Keratinocyte (primary cell): ENCODE data around the gene TMEM181. TPM values are rescaled to one million over a fixed set of nuclear protein-coding genes. Genes with fewer than 3 reads are reported as not detected.

Source experiments
- DNase-seq: peaks from one replicate; pipeline ENCODE4 v3.0.0-alpha.2; 2011; ENCODE audit warnings: low read depth, missing footprints, low spot score
- FAIRE-seq: peaks from 2 replicates; lab custom pipeline; 2011; peaks lifted over from hg19 to GRCh38; lab: Jason Lieb, UNC
- H2AFZ ChIP-seq: 2 replicates; pipeline ENCODE4 v1.6.0; 2012; ENCODE audit warnings: low read length, control low read depth, inconsistent platforms; ENCODE audit not compliant: control insufficient read depth
- H3K27ac ChIP-seq: 2 replicates; pipeline ENCODE4 v1.5.1; 2011; ENCODE audit warnings: low read length; ENCODE audit not compliant: control insufficient read depth, insufficient read depth
- H3K27me3 ChIP-seq: 3 replicates; pipeline ENCODE4 v1.6.0; 2011; ENCODE audit warnings: low read length; ENCODE audit not compliant: control insufficient read depth, insufficient read depth; ENCODE audit errors: extremely low read depth
- H3K36me3 ChIP-seq, 2 experiments: 2 replicates in 1 of 2; 3 replicates in 1 of 2; pipeline ENCODE4 v1.5.1; 2011; ENCODE audit warnings: low read length in 2 of 2, mild to moderate bottlenecking in 1 of 2; ENCODE audit not compliant: control insufficient read depth in 2 of 2, insufficient read depth in 2 of 2; ENCODE audit errors: extremely low read depth in 1 of 2
- H3K4me1 ChIP-seq: 3 replicates; pipeline ENCODE4 v1.5.1; 2011; ENCODE audit warnings: low read length; ENCODE audit not compliant: control insufficient read depth, insufficient read depth; ENCODE audit errors: extremely low read depth
- H3K4me2 ChIP-seq: 3 replicates; pipeline ENCODE4 v1.6.0; 2011; ENCODE audit warnings: low read depth, low read length; ENCODE audit not compliant: control insufficient read depth, insufficient read depth; ENCODE audit errors: extremely low read depth
- H3K4me3 ChIP-seq, 3 experiments: fragments of 200-600 bp in 1 of 3; sonication (generic) in 1 of 3; 2 replicates in 2 of 3; 3 replicates in 1 of 3; pipeline ENCODE4 v1.5.1; 2011 to 2016; ENCODE audit warnings: low read length in 3 of 3, mild to moderate bottlenecking in 3 of 3, control low read depth in 2 of 3, inconsistent platforms in 1 of 3, low read depth in 1 of 3, mixed read lengths in 1 of 3, mixed run types in 1 of 3, moderate library complexity in 1 of 3; ENCODE audit not compliant: control insufficient read depth in 2 of 3, insufficient read depth in 2 of 3; ENCODE audit errors: extremely low read depth in 1 of 3
- H3K79me2 ChIP-seq: 2 replicates; pipeline ENCODE4 v1.6.0; 2012; ENCODE audit warnings: low read length; ENCODE audit not compliant: control insufficient read depth, insufficient read depth
- H3K9ac ChIP-seq: 3 replicates; pipeline ENCODE4 v1.6.0; 2011; ENCODE audit warnings: low read length; ENCODE audit not compliant: control insufficient read depth, insufficient read depth; ENCODE audit errors: extremely low read depth
- H3K9me1 ChIP-seq: 3 replicates; pipeline ENCODE4 v1.6.0; 2011; ENCODE audit warnings: low read length; ENCODE audit not compliant: control insufficient read depth, insufficient read depth; ENCODE audit errors: extremely low read depth
- H3K9me3 ChIP-seq: 2 replicates; pipeline ENCODE4 v1.5.1; 2012; ENCODE audit warnings: low read depth, low read length; ENCODE audit not compliant: control insufficient read depth
- H4K20me1 ChIP-seq: 3 replicates; pipeline ENCODE4 v1.6.0; 2011; ENCODE audit warnings: low read length; ENCODE audit not compliant: control insufficient read depth, insufficient read depth; ENCODE audit errors: extremely low read depth
- EZH2 ChIP-seq: IDR thresholded peaks from one replicate; pipeline ENCODE4 v1.6.1; 2012; ENCODE audit warnings: inconsistent platforms, mild to moderate bottlenecking, low read length, moderate library complexity
- dilution Hi-C: fragments of 300-500 bp; cut with MboI; formaldehyde crosslinking; loops from one replicate; pipeline ENCODE4 v1.7.0; 2020; ENCODE audit warnings: low sequenced_read_pairs; ENCODE audit not compliant: extremely low pct_ligation_motif_present
- polyA plus RNA-seq, 5 experiments: library from polyadenylated mRNA; depleted of rRNA in 3 of 5; stranded (reverse) in 3 of 5; stranded (forward) in 1 of 5; unstranded in 1 of 5; fragments of >200 nt; gene quantifications; 1 replicate in 1 of 5; 2 replicates in 3 of 5; 3 replicates in 1 of 5; pipeline versions ENCODE4 v1.2.1 to v1.2.3, GENCODE V29; 2011 to 2012; ENCODE audit warnings: missing spikeins in 2 of 5, low read depth in 1 of 5, low replicate concordance in 1 of 5
- TF ChIP-seq, protein P1 (sequence below), 3 experiments: IDR thresholded peaks in 1 of 3; conservative IDR thresholded peaks in 1 of 3; optimal IDR thresholded peaks in 1 of 3; 2 replicates in 2 of 3; 3 replicates in 1 of 3; pipeline versions ENCODE3 to v1.5.1; 2011; ENCODE audit warnings: low read length in 3 of 3, mild to moderate bottlenecking in 3 of 3, moderate library complexity in 2 of 3, control low read depth in 1 of 3, inconsistent platforms in 1 of 3; ENCODE audit not compliant: insufficient read depth in 2 of 3; ENCODE audit errors: extremely low read depth in 1 of 3

Gene TMEM181
- polyA plus RNA-seq, 1 donor (not counting 4 experiments of a cell fraction or from before 2014, with no cell fraction given) = 31.9 TPM

DNA sequence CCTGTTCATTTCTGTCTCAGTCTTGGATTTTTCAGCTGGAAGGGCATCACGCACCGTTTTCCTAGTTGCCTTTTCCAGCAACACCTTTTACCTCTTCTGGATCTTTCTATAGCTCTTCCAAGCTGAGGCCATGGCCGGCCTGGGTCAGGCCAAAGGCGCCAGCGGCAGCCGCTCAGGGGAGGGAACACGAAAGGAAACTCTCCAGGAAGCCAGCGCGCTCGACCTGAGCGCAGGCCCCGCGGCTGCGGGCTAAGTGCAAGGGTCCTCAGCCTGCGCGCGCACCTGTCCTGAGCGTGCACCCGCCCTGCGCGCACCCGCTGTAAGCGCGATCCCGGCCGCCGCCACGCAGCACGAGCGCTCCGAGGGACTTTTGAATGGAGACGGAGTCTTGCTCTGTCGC is 43.8 kb upstream of the TMEM181 start:
- no peak for FAIRE-seq
- no peaks in the 10 kb centered on the region for H3K9me3 ChIP-seq
- H3K9me1 ChIP-seq = no peaks in the 10 kb centered on the region
- H3K4me3 ChIP-seq = no peak overlapping the region
- peaks cover 0 to 1% of the 10 kb centered on the region in 2 experiments for H3K36me3 ChIP-seq
- dilution Hi-C loops = no loop called here
- H3K4me1 ChIP-seq = peaks cover 13% of the 10 kb centered on the region
- H4K20me1 ChIP-seq = no peaks in the 10 kb centered on the region
- no peak overlapping the region for H3K4me2 ChIP-seq
- DNase-seq = no peak
- no peaks in the 10 kb centered on the region for H3K79me2 ChIP-seq
- H3K9ac ChIP-seq = no peak overlapping the region
- no peaks in the 10 kb centered on the region for H3K27me3 ChIP-seq
- no peak overlapping the region for H2AFZ ChIP-seq
- no peak overlapping the region for H3K27ac ChIP-seq
- no peak for TF ChIP-seq EZH2
- TF ChIP-seq, protein P1, sequence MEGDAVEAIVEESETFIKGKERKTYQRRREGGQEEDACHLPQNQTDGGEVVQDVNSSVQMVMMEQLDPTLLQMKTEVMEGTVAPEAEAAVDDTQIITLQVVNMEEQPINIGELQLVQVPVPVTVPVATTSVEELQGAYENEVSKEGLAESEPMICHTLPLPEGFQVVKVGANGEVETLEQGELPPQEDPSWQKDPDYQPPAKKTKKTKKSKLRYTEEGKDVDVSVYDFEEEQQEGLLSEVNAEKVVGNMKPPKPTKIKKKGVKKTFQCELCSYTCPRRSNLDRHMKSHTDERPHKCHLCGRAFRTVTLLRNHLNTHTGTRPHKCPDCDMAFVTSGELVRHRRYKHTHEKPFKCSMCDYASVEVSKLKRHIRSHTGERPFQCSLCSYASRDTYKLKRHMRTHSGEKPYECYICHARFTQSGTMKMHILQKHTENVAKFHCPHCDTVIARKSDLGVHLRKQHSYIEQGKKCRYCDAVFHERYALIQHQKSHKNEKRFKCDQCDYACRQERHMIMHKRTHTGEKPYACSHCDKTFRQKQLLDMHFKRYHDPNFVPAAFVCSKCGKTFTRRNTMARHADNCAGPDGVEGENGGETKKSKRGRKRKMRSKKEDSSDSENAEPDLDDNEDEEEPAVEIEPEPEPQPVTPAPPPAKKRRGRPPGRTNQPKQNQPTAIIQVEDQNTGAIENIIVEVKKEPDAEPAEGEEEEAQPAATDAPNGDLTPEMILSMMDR (optimal IDR thresholded peaks at IDR 0.05 in 1 of 3, IDR thresholded peaks at IDR 0.05 in 1 of 3, conservative IDR thresholded peaks at IDR 0.05 in 1 of 3; ENCODE audit: extremely low read depth in 1 of 3, insufficient read depth in 2 of 3, low read length in 3 of 3) = no peak

GRCh38 chr6:158517038-158517437 is 42.9 kb upstream of the TMEM181 start:
- Histone ChIP-seq H3K4me3 (no peak overlapping the region), H3K79me2 (no peaks in the 10 kb centered on the region), H3K9me1 (no peaks in the 10 kb centered on the region), H3K27ac (no peak overlapping the region), H3K4me1 (peaks cover 13% of the 10 kb centered on the region), H4K20me1 (no peaks in the 10 kb centered on the region), H3K9ac (no peak overlapping the region), H3K9me3 (no peaks in the 10 kb centered on the region), H3K4me2 (no peak overlapping the region), H2AFZ (no peak overlapping the region), H3K36me3 (peaks cover 0 to 1% of the 10 kb centered on the region in 2 experiments), H3K27me3 (no peaks in the 10 kb centered on the region)
- dilution Hi-C loops = no loop called here
- DNase-seq (no peak), FAIRE-seq (no peak)
- TF ChIP-seq EZH2 = no peak
- TF ChIP-seq, protein P1 (optimal IDR thresholded peaks at IDR 0.05 in 1 of 3, IDR thresholded peaks at IDR 0.05 in 1 of 3, conservative IDR thresholded peaks at IDR 0.05 in 1 of 3; ENCODE audit: extremely low read depth in 1 of 3, insufficient read depth in 2 of 3, low read length in 3 of 3) = no peak
